Large intestine (tissue), 3 donors: ENCODE data around the gene AGAP1. TPM values are rescaled to one million over a fixed set of nuclear protein-coding genes. Genes with fewer than 3 reads are reported as not detected.
A peak's percentile ranks its signal among the peaks of the same experiment; 100 is the strongest.
"Not testable (repeated sequence)": the region's sequence is repeated elsewhere in the genome, so short reads cannot be mapped to it uniquely, and the experiment has no call there.

Source experiments
- DNase-seq, 2 donors: peaks; one replicate each; pipeline versions ENCODE4 v3.0.0 to v3.0.0-alpha.2; 2013
- H3K27ac ChIP-seq: one replicate; pipeline ENCODE4 v1.5.1; 2013; ENCODE audit warnings: low read length
- H3K27me3 ChIP-seq: 2 replicates; pipeline ENCODE4 v1.6.1; 2013; ENCODE audit warnings: low read length; ENCODE audit not compliant: control insufficient read depth, insufficient read depth
- H3K36me3 ChIP-seq: 2 replicates; pipeline ENCODE4 v1.6.1; 2013; ENCODE audit warnings: low read length; ENCODE audit not compliant: control insufficient read depth, insufficient read depth
- H3K4me1 ChIP-seq: one replicate; pipeline ENCODE4 v1.6.1; 2013; ENCODE audit warnings: low read length; ENCODE audit not compliant: control insufficient read depth, insufficient read depth
- H3K4me3 ChIP-seq: one replicate; pipeline ENCODE4 v1.5.1; 2013; ENCODE audit warnings: low read length
- H3K9me3 ChIP-seq: one replicate; pipeline ENCODE4 v1.6.1; 2013; ENCODE audit warnings: mild to moderate bottlenecking, low read depth, low read length, moderate library complexity; ENCODE audit not compliant: control insufficient read depth
- WGBS: methylation state at CpG from one replicate; pipeline ENCODE4 v1.1.5; 2013; ENCODE audit warnings: low lambda C conversion rate; ENCODE audit not compliant: insufficient coverage; 5-methylcytosine and 5-hydroxymethylcytosine counted together
- polyA plus RNA-seq: library from polyadenylated mRNA; unstranded; fragments of 120-200 nt; gene quantifications from one replicate; pipeline ENCODE4 v1.2.1, GENCODE V29; 2013

The AGAP1 gene
- polyA plus RNA-seq, 1 donor = 18.0 TPM

GRCh38 chr2:235598026-235598425 lies 104.2 kb downstream of the AGAP1 start:
- Histone ChIP-seq H3K4me1 (peaks cover 3% of the 10 kb centered on the region), H3K9me3 (no peaks in the 10 kb centered on the region), H3K36me3 (no peaks in the 10 kb centered on the region), H3K27ac (no peak overlapping the region), H3K27me3 (no peaks in the 10 kb centered on the region), H3K4me3 (no peak overlapping the region)
- 80% methylated on average over 1 of the region's 19 CpGs for WGBS
- no peak for DNase-seq

DNA sequence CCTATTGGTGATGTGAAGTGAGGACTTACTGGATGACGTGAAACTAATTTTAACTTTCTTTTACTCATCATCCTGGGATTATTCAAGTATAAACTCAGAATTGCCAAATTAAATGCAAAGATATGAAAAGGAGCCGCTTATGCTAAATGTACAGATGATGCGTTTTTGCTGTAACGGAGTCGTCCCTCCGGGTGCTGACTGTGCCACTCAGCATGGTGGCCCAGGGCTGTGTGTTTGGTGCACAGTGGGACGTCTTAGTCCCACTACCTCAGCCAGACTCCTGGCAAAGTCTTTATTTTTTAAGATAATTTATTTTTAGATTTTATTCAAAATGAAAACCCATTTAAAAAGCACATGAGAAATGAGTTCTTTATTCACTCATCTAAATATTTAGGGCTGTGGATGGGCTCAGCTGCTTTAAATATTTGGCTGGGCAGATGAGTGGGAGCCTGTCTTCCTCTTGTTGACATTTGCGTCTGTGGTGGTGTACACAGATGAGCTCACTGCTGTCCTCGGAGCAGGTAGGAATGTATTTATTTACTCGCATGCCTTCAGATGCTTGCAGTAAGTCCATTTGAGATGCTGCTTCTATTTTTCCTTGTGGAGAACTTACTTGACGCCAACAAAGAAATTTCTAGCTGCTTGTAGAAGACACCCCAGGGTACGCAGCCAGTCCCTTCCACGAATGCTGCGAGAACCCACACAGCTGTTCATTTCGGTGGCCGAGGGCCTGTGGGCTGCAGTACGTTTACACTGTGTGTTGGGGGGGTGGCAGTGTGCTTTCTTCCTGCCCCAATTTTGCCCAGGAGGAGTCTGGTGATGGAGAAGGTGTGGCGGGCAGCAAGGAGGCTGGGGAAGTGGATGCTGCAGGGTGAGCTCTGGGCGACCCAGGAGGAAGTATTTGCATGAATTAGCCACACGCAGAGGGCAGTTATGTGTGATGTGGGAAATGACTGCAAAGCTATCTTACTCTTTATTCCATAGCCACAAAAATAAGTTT lies 105.0 kb downstream of the AGAP1 start:
- Histone ChIP-seq H3K27ac (peak overlapping the region; percentile 8), H3K27me3 (no peaks in the 10 kb centered on the region), H3K36me3 (no peaks in the 10 kb centered on the region), H3K4me1 (peaks cover 3% of the 10 kb centered on the region), H3K9me3 (no peaks in the 10 kb centered on the region), H3K4me3 (no peak overlapping the region)
- DNase-seq = no peak
- WGBS = no CpG with 5 or more reads among the region's 20 CpGs

DNA sequence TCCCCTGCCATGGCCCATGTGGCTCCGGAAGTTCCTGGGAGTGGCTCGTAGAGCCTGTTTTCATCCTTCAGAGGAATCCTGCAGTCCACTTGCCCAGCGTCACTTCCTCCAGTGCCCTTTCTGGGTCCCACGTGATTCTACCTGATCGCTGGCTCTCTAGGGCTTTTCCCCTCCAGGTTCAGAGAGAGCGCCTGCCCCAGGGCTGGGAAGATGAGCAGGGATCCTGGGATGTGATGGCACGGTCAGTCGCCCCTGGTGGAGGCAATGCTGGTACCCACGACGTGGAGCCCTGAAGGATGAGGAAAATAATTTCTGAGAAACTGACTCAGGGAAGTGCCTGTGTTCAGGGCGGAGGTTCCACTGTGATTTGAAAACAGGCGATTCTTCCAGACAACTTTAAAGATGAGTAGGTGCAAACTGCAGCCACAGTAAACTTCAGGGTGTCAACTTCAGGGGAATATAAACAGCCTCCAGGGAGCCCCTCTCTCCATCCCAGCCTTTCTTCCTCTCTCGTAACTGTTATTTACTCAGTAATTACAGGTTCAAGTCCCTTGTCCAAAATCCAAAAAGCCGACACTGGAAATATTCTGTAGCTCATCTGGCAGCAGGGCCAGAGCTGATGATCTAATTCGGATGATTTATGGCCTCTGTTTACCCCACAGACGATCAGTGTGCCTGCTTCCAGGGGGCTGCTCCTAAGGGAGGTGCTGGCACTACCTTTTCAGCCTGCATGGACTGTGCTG lies 105.9 kb downstream of the AGAP1 start:
- Histone ChIP-seq H3K9me3 (no peaks in the 10 kb centered on the region), H3K27me3 (no peaks in the 10 kb centered on the region), H3K4me1 (peaks cover 3% of the 10 kb centered on the region), H3K27ac (peak overlapping the region; percentile 8), H3K4me3 (no peak overlapping the region), H3K36me3 (no peaks in the 10 kb centered on the region)
- DNase-seq = no peak
- WGBS = 100% methylated on average over 5 of the region's 16 CpGs

DNA sequence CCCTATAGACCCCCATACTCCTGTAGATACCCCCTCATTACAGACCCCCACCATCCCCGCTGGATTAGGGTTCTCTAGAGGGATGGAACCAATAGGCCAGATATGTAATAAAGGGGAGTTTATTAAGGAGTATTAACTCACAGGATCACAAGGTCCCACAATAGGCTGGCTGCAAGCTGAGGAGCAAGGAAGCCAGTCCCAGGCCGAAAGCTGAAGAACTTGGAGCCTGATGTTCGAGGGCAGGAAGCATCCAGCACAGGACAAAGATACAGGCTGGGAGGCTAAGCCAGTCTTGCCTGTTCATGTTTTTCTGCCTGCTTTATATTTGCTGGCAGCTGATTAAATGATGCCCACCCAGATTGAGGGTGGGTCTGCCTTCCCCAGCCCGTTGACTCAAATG lies 106.6 kb downstream of the AGAP1 start:
- Histone ChIP-seq H3K27me3 (no peaks in the 10 kb centered on the region), H3K4me1 (peaks cover 3% of the 10 kb centered on the region), H3K36me3 (no peaks in the 10 kb centered on the region), H3K4me3 (no peak overlapping the region), H3K27ac (no peak overlapping the region), H3K9me3 (no peaks in the 10 kb centered on the region)
- WGBS = no CpG with 5 or more reads among the region's 4 CpGs
- no peak for DNase-seq

- Histone ChIP-seq H3K27ac (no peak overlapping the region), H3K36me3 (no peaks in the 10 kb centered on the region), H3K27me3 (no peaks in the 10 kb centered on the region), H3K4me1 (peaks cover 4% of the 10 kb centered on the region), H3K9me3 (no peaks in the 10 kb centered on the region), H3K4me3 (no peak overlapping the region)
- DNase-seq = no peak
- no CpG with 5 or more reads among the region's 5 CpGs for WGBS
Measured at GRCh38 chr2:235600926-235601325, 107.1 kb downstream of the AGAP1 start.

DNA sequence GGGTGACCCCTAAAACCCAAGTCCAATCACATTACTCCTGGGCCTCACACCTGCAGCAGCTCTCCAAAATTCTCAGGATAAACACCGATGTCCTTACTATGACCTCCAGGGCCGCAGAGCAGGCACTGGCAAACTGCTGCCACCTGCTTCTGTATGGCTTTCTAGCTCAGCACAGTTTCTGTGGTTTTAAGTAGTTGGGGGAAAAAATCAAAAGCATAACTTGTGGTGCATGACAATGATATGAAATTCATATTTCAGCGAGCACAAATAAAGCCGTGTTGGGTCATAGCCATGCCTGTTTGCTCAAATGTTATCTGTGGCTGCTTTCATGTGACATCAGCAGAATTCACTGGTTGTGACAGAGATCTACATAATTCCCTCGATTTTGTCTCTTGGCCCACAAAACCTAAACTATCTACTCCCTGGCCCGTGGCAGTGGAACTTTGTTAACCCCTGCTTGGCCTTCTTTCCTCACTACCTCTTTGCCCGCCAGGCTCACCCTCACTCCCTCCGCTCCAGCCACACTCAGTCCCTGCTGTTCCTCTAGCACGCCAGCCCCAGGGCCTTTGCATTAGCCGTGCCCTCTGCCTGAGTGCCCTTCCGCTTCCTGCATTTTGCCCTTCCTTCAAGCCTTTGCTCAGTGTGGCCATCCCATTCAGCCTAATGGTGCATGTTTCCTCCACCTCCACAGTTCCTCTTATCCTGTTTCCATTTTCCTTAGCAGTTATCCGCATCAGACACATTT lies 108.3 kb downstream of the AGAP1 start:
- no peak for DNase-seq
- Histone ChIP-seq H3K4me1 (peaks cover 7% of the 10 kb centered on the region), H3K27me3 (no peaks in the 10 kb centered on the region), H3K4me3 (no peak overlapping the region), H3K36me3 (no peaks in the 10 kb centered on the region), H3K27ac (no peak overlapping the region), H3K9me3 (no peaks in the 10 kb centered on the region)
- 100% methylated on average over 4 of the region's 12 CpGs for WGBS

DNA sequence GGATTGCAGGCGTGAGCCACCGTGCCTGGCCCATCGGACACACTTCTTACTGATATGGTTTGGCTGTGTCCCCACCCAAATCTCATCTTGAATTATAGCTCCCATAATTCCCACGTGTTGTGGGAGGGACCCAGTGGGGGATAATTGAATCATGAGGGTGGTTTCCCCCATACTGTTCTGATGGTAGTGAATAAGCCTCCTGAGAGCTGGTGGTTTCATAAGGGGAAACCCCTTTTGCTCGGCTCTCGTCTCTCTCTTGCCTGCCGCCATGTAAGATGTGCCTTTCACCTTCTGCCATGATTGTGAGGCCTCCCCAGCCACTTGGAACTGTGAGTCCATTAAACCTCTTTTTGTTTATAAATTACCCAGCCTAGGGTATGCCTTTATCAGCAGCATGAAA lies 109.1 kb downstream of the AGAP1 start:
- H3K36me3 ChIP-seq, H3K27ac ChIP-seq, DNase-seq, H3K9me3 ChIP-seq, H3K27me3 ChIP-seq, H3K4me1 ChIP-seq, H3K4me3 ChIP-seq: not testable (repeated sequence)
- WGBS = 100% methylated on average over 1 of the region's 7 CpGs

- no peaks in the 10 kb centered on the region for H3K36me3 ChIP-seq
- no peak for DNase-seq
- peaks cover 7% of the 10 kb centered on the region for H3K4me1 ChIP-seq
- no peaks in the 10 kb centered on the region for H3K27me3 ChIP-seq
- no peak overlapping the region for H3K4me3 ChIP-seq
- H3K27ac ChIP-seq = no peak overlapping the region
- H3K9me3 ChIP-seq = no peaks in the 10 kb centered on the region
- 100% methylated on average over 2 of the region's 8 CpGs for WGBS
Measured at GRCh38 chr2:235603659-235604058, 109.8 kb downstream of the AGAP1 start.

GRCh38 chr2:235605312-235606003 lies 111.6 kb downstream of the AGAP1 start:
- DNase-seq = peak; percentile 44 to 47
- Histone ChIP-seq H3K4me3 (no peak overlapping the region), H3K27ac (peak overlapping the region; percentile 15), H3K36me3 (peaks cover 3% of the 10 kb centered on the region), H3K9me3 (no peaks in the 10 kb centered on the region), H3K27me3 (no peaks in the 10 kb centered on the region), H3K4me1 (peaks cover 7% of the 10 kb centered on the region)
- WGBS = no CpG with 5 or more reads among the region's 22 CpGs
